H1 (cell line): Measurements from ENCODE around the gene PCDH9.

Source experiments
- CTCF ChIP-seq, 3 experiments: IDR thresholded peaks; 1 replicate in 2 of 3; 2 replicates in 1 of 3; pipeline versions ENCODE4 v1.5.1 to v1.6.1; 2011; ENCODE audit warnings: low read length in 3 of 3, mild to moderate bottlenecking in 3 of 3, inconsistent platforms in 2 of 3, low read depth in 1 of 3, moderate library complexity in 1 of 3; ENCODE audit not compliant: insufficient read depth in 1 of 3; ENCODE audit errors: control extremely low read depth in 1 of 3
- GABPA ChIP-seq: IDR thresholded peaks from 2 replicates; pipeline ENCODE4 v1.6.1; 2011; ENCODE audit warnings: mild to moderate bottlenecking, low read length, moderate library complexity, borderline replicate concordance; ENCODE audit not compliant: insufficient read depth
- POLR2A ChIP-seq, 2 experiments: IDR thresholded peaks; 1 replicate in 1 of 2; 2 replicates in 1 of 2; pipeline ENCODE4 v1.6.1; 2011; ENCODE audit warnings: low read depth in 2 of 2, low read length in 2 of 2, mild to moderate bottlenecking in 2 of 2; ENCODE audit errors: control extremely low read depth in 1 of 2
- TAF1 ChIP-seq: IDR thresholded peaks from 2 replicates; pipeline ENCODE4 v1.6.1; 2011; ENCODE audit warnings: mild to moderate bottlenecking, low read depth, low read length
- USF2 ChIP-seq: IDR thresholded peaks from 2 replicates; pipeline ENCODE4 v1.6.1; 2011; ENCODE audit warnings: low read length, improper control_type of control experiment
- YY1 ChIP-seq: IDR thresholded peaks from 2 replicates; pipeline ENCODE4 v1.6.1; 2011; ENCODE audit warnings: low read depth, mild to moderate bottlenecking, low read length

DNA sequence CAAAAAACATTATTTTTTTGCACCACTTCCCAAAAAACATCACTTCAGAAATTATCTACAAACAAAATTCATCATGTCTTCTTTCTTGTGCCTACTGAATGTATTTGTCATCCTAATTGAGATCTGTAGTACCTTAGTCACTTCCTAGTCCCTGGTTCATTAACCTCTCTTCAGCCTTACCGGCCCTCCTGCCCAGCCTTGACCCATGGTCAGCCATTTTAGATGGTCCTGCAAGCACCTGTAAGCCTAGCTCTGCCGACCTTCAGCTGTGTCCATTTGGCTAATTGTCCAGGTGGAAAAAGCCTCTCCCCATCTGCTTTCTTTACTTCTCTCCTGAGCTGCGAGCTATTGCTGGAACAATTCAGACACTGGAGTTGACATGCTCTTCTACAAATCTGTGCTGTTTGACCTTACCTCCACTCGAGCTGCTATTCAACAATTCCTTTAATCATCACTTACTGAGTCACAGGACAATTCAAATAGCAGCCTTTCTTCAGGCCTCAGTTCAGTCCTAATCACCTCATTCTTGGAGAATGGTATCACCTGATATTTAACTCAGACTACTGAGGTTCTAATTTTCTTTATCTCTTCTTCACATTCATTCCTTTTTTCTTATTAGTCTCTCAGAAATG is 882.5 kb downstream of the PCDH9 start:
- TF ChIP-seq USF2 (no peak), CTCF (IDR thresholded peaks at IDR 0.05; ENCODE audit: control extremely low read depth in 1 of 3, insufficient read depth in 1 of 3, low read depth in 1 of 3, low read length in 3 of 3) (no peak), POLR2A (IDR thresholded peaks at IDR 0.05; ENCODE audit: control extremely low read depth in 1 of 2, low read depth in 2 of 2, low read length in 2 of 2) (no peak), GABPA (no peak), TAF1 (no peak), YY1 (no peak)
